HG03045 (cell line): ENCODE measurements around the gene BICDL2.
"Not testable (repeated sequence)": the region's sequence is repeated elsewhere in the genome, so short reads cannot be mapped to it uniquely, and the experiment has no call there.

Source experiments
- ATAC-seq: cut with Tn5 transposase; IDR thresholded peaks from one replicate; pipeline ENCODE4 v1.9.1; 2021; ENCODE audit warnings: mild to moderate bottlenecking, moderate library complexity; ENCODE audit not compliant: unreplicated experiment

Gene BICDL2

DNA sequence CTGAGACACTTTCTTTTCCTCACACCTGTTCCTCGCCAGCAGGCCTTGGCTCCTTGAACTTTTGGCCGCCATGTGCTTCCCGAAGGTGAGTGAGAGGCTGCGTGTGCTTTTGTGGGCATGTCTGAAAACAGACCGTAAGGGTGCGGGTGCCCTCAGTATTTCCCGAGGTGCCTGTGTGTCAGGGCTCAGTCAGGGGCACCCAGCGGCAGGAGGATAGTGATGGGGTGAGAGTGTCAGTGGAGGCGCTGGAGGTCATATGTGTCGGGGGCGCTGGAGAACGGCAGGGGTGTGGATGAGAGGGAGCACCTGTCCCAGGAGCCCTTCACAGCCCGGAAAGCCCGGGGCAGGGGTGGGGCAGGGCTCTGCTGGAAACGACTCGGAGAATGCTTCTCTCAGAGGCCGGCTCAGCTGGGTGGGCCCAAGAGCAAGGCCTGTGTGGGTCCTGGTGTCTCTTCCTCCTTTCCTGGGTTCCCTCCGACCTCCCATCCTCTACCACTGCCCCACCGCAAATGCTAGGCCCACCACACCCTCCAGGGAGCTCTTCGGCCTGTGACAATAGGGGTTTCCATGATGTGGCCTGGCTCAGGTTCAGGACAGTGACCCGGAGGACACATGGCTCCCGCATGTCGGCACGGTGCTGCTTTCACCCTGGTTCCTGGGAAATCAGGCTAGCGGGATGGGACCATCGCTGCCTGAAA, 29.1 kb upstream of the BICDL2 start:
- no peak for ATAC-seq

GRCh38 chr16:3065069-3065741, 28.5 kb upstream of the BICDL2 start, which contains the start of gene IL32:
Gene IL32 (plus strand): TSS chr16:3065640. CDS start chr16:3065812, 172 bp downstream.
- no peak for ATAC-seq

DNA sequence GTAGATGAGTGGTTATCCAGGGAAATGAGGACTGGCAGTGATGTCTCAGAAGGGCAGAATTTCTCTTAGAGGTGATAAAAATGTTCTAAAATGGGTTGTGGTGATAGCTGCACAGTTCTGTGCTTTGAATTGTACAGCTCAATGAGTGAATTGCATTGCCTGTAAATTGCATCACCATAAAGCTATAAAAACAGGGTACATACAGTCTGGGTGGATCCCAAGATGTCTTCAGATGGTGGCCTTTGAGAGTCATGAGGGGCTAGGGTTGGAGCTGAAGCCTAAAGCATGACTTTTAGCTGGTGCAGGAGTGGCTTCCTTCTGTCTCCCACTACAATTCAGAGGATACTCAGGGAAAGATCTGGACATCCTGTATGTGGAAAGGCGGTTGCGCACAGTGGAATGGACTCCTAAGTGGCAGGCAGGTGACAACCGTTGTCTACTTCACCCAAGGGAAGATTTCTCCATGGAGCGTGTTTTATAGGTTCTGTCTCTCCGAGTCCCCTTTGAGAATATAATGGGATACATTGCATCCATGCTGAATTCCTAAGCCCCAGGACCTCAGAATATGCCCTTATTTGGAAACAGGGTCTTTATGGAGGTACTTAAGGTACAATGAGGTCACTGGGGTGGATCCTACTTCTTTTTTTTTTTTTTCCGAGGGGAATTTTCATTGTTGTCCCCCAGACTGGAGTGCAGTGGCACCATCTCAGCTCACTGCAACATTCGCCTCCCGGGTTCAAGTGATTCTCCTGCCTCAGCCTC, 27.1 kb upstream of the BICDL2 start:
- ATAC-seq = no peak

- ATAC-seq = no peak
Measured at GRCh38 chr16:3062553-3062952, 25.8 kb upstream of the BICDL2 start.

GRCh38 chr16:3060339-3061127, 23.8 kb upstream of the BICDL2 start:
- no peak for ATAC-seq

DNA sequence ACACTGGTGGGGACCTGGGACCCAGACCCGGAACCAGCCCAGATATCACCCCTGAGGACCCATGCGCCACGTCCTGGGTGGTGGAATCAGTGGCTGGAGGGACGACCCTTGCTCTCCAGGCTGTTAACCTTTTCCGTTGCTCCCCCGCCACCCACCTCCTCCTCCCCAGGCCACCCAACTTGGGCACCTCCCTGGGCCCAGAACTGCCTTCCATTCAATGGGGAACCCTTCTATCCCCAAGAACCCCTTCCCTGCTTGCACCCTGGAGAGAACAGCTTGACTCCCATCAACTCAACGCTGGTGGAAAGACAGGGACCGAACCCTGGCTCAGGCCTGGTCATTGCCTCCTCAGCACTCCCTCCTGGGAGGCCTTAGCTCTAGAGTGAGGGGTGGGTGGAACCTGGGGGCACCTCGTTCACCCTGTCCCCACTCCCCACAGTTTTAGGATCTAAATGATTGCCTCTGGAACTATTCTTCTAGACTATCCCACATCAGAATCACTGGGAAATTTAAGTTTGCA, 23.0 kb upstream of the BICDL2 start:
- ATAC-seq = no peak

GRCh38 chr16:3059041-3059722, 22.4 kb upstream of the BICDL2 start:
- ATAC-seq = peak; percentile 58

DNA sequence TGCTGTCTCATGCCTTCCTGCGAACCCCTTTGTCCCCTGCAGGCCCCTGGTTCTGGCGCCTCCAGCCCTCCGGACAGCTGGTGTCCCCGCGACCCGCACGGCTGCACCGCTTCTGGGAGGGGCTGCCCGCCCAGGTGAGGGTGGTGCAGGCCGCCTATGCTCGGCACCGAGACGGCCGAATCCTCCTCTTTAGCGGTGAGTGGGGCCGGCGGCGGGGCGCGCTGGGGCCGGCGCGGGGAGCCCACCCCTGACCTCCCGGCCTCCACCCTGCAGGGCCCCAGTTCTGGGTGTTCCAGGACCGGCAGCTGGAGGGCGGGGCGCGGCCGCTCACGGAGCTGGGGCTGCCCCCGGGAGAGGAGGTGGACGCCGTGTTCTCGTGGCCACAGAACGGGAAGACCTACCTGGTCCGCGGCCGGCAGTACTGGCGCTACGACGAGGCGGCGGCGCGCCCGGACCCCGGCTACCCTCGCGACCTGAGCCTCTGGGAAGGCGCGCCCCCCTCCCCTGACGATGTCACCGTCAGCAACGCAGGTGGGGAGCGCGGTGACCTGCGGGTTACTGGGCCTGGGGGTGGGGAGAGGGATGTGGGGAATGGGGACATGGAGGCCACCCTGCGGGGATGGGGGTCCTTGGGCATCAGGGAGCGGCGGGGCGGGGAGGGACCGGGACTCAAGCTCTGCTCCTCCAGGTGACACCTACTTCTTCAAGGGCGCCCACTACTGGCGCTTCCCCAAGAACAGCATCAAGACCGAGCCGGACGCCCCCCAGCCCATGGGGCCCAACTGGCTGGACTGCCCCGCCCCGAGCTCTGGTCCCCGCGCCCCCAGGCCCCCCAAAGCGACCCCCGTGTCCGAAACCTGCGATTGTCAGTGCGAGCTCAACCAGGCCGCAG, 21.6 kb upstream of the BICDL2 start:
- peak; percentile 8 for ATAC-seq

GRCh38 chr16:3057181-3058138, 20.7 kb upstream of the BICDL2 start:
- no peak for ATAC-seq

DNA sequence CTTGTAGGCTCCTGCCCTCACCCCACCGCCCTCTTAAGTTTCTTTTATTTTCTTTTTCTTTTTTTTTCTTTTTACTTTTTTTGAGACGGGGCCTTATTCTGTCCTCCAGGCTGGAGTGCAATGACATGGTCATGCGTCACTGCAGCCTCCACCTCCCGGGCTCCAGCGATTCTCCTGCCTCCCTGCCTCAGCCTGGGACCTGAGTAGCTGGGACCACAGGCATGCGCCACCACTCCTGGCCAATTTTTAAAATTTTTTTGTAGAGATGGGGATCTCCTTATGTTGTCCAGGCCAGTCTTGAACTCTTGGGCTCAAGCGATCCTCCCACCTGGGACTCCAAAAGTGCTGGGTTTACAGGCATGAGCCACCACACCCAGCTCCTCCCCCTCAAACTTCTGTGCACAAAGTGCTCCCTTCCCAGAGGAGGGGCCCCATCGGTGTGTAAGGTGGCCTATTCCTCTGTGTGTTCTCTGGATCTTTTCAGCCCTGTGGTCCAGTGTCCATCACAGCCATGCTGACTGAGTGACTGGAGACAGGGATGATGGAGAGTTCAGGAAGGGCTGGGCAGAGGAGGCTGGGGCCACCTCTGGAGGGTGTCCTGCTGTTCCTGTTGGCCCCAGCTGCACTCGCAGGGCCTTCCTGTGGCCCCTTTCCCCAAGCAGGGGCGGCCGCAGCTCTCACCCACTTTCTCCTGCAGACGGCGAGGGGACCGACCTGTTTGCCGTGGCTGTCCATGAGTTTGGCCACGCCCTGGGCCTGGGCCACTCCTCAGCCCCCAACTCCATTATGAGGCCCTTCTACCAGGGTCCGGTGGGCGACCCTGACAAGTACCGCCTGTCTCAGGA, 19.8 kb upstream of the BICDL2 start:
- ATAC-seq = no peak

GRCh38 chr16:3055734-3056115, 19.0 kb upstream of the BICDL2 start:
- not testable (repeated sequence) for ATAC-seq

DNA sequence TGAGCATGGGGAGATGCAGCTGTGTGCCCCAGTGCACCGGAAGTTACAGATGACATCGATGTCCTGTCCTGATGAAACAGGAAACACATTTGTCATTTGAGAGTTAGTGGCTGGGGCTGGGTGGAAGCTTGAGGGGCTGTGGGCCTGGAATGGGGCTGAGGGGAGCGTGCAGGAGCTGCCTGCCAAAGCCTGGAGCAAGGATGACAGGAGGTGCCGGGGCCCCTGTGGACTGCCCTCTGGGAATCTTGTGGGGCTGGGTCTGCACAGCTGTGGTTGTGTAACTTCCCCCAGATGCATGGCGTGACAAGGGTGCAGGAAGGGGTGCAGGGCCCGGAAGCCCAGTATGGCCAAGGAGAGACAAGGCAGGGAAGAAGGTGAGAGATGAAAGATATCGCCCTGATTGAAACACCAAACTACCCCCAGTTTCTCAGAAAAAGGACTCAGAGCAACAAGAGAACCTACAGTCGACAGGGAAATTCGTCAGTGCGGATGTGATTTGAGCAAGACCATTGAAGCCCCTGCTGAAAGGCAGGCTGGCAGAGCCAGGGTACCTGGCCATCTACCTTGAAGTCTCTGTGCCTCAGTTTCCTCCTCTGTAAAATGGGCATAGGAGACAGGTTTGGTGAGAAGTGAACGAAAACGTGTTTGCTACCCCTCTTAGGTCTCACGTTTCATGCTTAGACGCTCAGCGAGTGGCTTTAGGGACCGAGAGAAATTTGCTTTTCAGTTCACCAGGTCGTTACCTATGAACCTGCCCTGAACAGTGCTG, 18.4 kb upstream of the BICDL2 start:
- ATAC-seq = no peak

DNA sequence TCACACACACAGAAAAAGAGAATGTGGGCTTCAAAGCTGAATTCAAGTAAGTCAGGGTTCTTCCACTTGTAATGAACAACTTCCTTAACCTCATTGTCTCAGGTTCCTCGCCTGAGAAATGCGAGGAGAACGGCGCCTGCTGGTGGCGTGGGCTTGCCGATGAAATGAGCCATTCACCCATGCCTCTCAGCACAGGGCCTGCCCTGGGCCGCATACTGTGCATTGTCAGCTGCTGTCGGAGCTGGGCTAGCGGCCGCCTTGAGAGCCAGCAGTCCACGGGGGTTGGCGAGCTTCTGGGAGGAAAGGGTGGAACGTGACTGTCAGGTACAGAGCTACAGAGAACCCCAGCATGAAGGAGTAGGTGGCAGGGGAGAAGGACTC, 16.6 kb upstream of the BICDL2 start:
- not testable (repeated sequence) for ATAC-seq

DNA sequence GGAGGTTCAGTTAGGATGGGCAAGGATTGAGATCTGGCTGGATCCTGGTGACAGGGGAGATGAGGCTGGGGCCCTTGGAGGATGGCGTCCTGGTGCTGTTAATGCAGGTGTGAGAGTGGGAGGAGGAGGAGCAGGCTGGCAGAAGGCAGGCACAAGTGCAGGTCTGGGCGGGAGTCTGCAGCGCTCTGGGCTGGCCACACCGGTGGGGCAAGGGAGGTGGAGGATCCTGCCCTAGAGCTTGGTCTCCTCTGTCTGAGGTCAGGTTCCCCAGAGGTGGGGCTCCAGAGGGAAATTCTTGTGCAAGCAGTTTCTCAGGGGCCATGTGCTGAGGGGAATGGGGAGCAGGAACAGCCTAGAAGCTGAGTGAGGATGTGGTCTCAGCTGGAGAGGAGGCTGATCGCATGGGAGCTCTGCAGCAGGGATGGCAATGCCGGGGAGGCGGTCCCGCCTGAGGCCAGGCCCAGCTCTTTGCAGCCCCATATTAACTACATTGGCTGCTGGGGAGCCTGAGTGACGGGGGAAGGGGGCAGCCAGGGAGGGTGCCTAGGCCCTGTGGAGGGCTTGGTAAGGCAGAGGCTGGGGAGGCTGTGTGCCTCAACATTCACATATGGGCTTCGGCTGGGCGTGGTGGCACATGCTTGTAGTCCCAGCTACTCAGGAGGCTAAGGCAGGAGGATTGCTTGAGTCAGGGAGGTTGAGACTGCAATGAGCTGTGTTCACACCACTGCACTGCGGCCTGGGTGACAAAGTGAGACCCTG, 16.0 kb upstream of the BICDL2 start:
- not testable (repeated sequence) for ATAC-seq

DNA sequence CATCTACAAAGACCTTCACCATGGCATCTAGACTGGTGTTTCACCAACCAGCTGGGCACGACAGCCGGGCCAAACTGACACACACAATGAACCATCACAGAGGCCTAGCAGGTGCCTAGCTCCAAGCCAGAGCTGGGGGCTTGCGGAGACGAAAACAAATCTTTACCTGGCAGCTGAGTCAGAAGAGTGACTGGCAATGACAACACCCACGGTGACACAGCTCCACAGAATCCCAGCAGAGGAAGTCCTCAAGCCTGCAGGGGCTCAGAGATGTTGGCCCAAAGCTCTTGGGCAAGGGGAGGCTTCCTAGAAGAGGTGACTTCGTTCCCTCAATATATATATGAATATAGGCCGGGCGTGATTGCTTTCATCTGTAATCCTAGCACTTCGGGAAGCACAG, 14.8 kb upstream of the BICDL2 start:
- ATAC-seq = no peak

DNA sequence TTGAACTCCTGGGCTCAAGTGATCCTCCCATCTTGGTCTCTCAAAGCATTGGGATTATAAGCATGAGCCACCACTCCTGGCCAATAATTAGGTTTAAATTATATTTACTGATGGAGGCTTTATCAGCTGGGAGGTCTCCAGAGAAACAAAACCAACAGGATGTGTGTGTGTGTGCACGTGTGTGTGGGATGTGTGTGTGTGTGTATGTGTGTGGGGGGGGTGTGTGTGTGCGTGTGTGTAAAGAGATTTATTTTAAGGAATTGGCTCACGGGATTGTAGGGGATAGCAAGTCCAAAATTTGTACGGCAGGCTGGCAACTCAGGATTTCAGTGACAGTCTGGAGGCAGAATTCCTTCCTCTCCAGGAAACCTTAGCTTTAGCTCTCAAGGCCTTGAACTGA, 14.3 kb upstream of the BICDL2 start:
- no peak for ATAC-seq
